K562 (cell line): ENCODE results near the gene SULT2B1. TPM values are rescaled to one million over a fixed set of nuclear protein-coding genes. Genes with fewer than 3 reads are reported as not detected.
A peak's percentile ranks its signal among the peaks of the same experiment; 100 is the strongest.

Source experiments
- CBX1 ChIP-seq: sonication (generic); IDR thresholded peaks from 2 replicates; pipeline ENCODE4 v1.6.1; 2016; ENCODE audit warnings: antibody characterized with exemption, low read depth, mild to moderate bottlenecking
- JUN ChIP-seq, 2 experiments: sonication (generic) in 1 of 2; formaldehyde crosslinking in 1 of 2; IDR thresholded peaks; 2 replicates each; pipeline versions ENCODE4 v1.6.1 to v1.8.0; 2012 to 2022; ENCODE audit warnings: borderline replicate concordance in 2 of 2, mild to moderate bottlenecking in 2 of 2, improper control_type of control experiment in 1 of 2, low read depth in 1 of 2, low read length in 1 of 2, missing genetic modification reagents in 1 of 2
- MGA ChIP-seq: fragments of 450-650 bp; IDR thresholded peaks from 2 replicates; pipeline ENCODE4 v1.6.1; 2016; ENCODE audit warnings: mild to moderate bottlenecking, moderate library complexity
- NFATC3 ChIP-seq: fragments of 450-650 bp; IDR thresholded peaks from 2 replicates; pipeline ENCODE4 v1.6.1; 2017; ENCODE audit warnings: mild to moderate bottlenecking
- PHTF2 ChIP-seq: fragments of 250-450 bp; sonication (Bioruptor Pico); IDR thresholded peaks from 2 replicates; pipeline ENCODE4 v1.5.0; 2021; ENCODE audit warnings: mild to moderate bottlenecking
- PREB ChIP-seq: sonication (generic); formaldehyde crosslinking; IDR thresholded peaks from 2 replicates; pipeline ENCODE4 v1.8.1; 2023; ENCODE audit warnings: mild to moderate bottlenecking, missing genetic modification reagents
- SMAD4 ChIP-seq: fragments of 250-450 bp; sonication (Bioruptor Pico); conservative IDR thresholded peaks from 2 replicates; pipeline ENCODE4 v1.8.0; 2021; ENCODE audit warnings: inconsistent platforms, mild to moderate bottlenecking, moderate library complexity
- TEAD4 ChIP-seq, 2 experiments: sonication (generic) in 1 of 2; formaldehyde crosslinking in 1 of 2; IDR thresholded peaks; 2 replicates each; pipeline versions ENCODE4 v1.6.1 to v1.8.0; 2012 to 2022; ENCODE audit warnings: borderline replicate concordance in 1 of 2, inconsistent platforms in 1 of 2, low read length in 1 of 2, mild to moderate bottlenecking in 1 of 2, missing genetic modification reagents in 1 of 2
- THAP7 ChIP-seq: fragments of 250-450 bp; sonication (Bioruptor Pico); IDR thresholded peaks from 2 replicates; pipeline ENCODE4 v1.5.0; 2021
- ZNF740 ChIP-seq, 3 experiments: fragments of 200-800 bp in 1 of 3; sonication (Bioruptor generic) in 1 of 3; sonication (generic) in 1 of 3; formaldehyde crosslinking in 1 of 3; IDR thresholded peaks; 2 replicates each; pipeline versions ENCODE4 v1.6.1 to v1.8.0; 2016 to 2022; ENCODE audit warnings: mild to moderate bottlenecking in 2 of 3, missing compliant biosample characterization in 2 of 3, missing genetic modification characterization in 2 of 3, missing genetic modification reagents in 1 of 3
- ZNF76 ChIP-seq: fragments of 250-450 bp; sonication (Bioruptor Pico); IDR thresholded peaks from 2 replicates; pipeline ENCODE4 v1.4.0; 2020; ENCODE audit warnings: mild to moderate bottlenecking, moderate library complexity, borderline replicate concordance
- polyA plus RNA-seq, 8 experiments: library from polyadenylated mRNA; depleted of rRNA in 4 of 8; stranded (reverse) in 5 of 8; unstranded in 3 of 8; fragments of >200 nt; fragmentation: Nextera tagmentation in 2 of 8; fragmentation: Illumina TruSeq in 1 of 8; extraction: Ambion mirVana in 2 of 8; extraction: Trizol in 1 of 8; gene quantifications; 2 replicates each; pipeline versions ENCODE4 v1.2.1 to v1.2.3, GENCODE V29; 2011 to 2014; ENCODE audit warnings: inconsistent platforms in 1 of 8, missing spikeins in 1 of 8
- total RNA-seq, 7 experiments: library from RNA; depleted of rRNA in 6 of 7; stranded (reverse); fragments of >200 nt in 6 of 7; fragmentation: Illumina TruSeq in 2 of 7; extraction: Trizol in 2 of 7; gene quantifications; 2 replicates each; pipeline versions ENCODE4 v1.2.1 to v1.2.3, GENCODE V29; 2011 to 2021; ENCODE audit warnings: low replicate concordance in 1 of 7

Gene SULT2B1
- total and polyA plus RNA-seq, 9 of the 15 experiments (the other 6 are each of a cell fraction or from before 2014, with no cell fraction given): 0.09 to 0.62 (median 0.22) TPM; not detected in 2

GRCh38 chr19:48637449-48637947 is 85.5 kb downstream of the SULT2B1 start (continued):
- TF ChIP-seq MGA (peak; percentile 99), CBX1 (no peak), ZNF740 (CRISPR knock-in tag; IDR thresholded peaks at IDR 0.05) (peak; percentile 49; the same call in 1 of the 2 replicates), ZNF740 (tag; IDR thresholded peaks at IDR 0.05) (no peak), PHTF2 (CRISPR knock-in tag) (no peak), THAP7 (CRISPR knock-in tag) (no peak), PREB (CRISPR knock-in tag) (no peak), ZNF76 (no peak), JUN (IDR thresholded peaks at IDR 0.05; ENCODE audit: borderline replicate concordance, low read depth, low read length) (peak; percentile 61; the same call in 1 of the 2 replicates), JUN (CRISPR knock-in tag; IDR thresholded peaks at IDR 0.05; ENCODE audit: borderline replicate concordance) (no peak; the same call in 1 of the 2 replicates), NFATC3 (no peak), TEAD4 (IDR thresholded peaks at IDR 0.05; ENCODE audit: low read length) (no peak), TEAD4 (CRISPR knock-in tag; IDR thresholded peaks at IDR 0.05; ENCODE audit: borderline replicate concordance) (peak; percentile 98), SMAD4 (CRISPR knock-in tag) (peak; percentile 60; the same call in 1 of the 2 replicates)
